Esophagus squamous epithelium (tissue), 5 donors: ENCODE measurements around the gene TUBG1. TPM values are rescaled to one million over a fixed set of nuclear protein-coding genes. Genes with fewer than 3 reads are reported as not detected.
"Not testable (repeated sequence)": the region's sequence is repeated elsewhere in the genome, so short reads cannot be mapped to it uniquely, and the experiment has no call there.

Experiments
- DNase-seq: peaks from one replicate; lab custom pipeline; 2025; lab: John Stamatoyannopoulos, UW
- H3K27ac ChIP-seq, 4 donors: fragments of 200-600 bp; sonication (generic); one replicate each; pipeline ENCODE4 v1.5.1; 2016 to 2019; ENCODE audit warnings: mild to moderate bottlenecking in 1 of 4
- H3K27me3 ChIP-seq, 4 donors: fragments of 200-600 bp; sonication (generic); 1 replicate in 3 of 4; 2 replicates in 1 of 4; pipeline versions ENCODE4 v1.5.1 to v1.6.0; 2017 to 2021; ENCODE audit warnings: antibody characterized with exemption in 1 of 4
- H3K36me3 ChIP-seq, 3 donors: fragments of 200-600 bp; sonication (generic); one replicate each; pipeline ENCODE4 v1.5.1; 2016 to 2019
- H3K4me1 ChIP-seq, 3 donors: fragments of 200-600 bp; sonication (generic); one replicate each; pipeline ENCODE4 v1.5.1; 2017 to 2019
- H3K4me3 ChIP-seq, 4 donors: fragments of 200-600 bp; sonication (generic); 1 replicate in 3 of 4; 2 replicates in 1 of 4; pipeline ENCODE4 v1.5.1; 2016 to 2019; ENCODE audit warnings: mild to moderate bottlenecking in 2 of 4, moderate library complexity in 1 of 4
- H3K9me3 ChIP-seq, 3 donors: fragments of 200-600 bp; sonication (generic); one replicate each; pipeline ENCODE4 v1.5.1; 2016 to 2019
- CTCF ChIP-seq, 6 experiments: fragments of 450-650 bp in 4 of 6; fragments of 200-600 bp in 2 of 6; sonication (generic) in 2 of 6; IDR thresholded peaks; one replicate each; pipeline ENCODE4 v1.5.1; 2016 to 2019; ENCODE audit warnings: antibody characterized with exemption in 6 of 6, mild to moderate bottlenecking in 4 of 6, moderate library complexity in 4 of 6
- POLR2A ChIP-seq, 4 donors: fragments of 450-650 bp; IDR thresholded peaks; one replicate each; pipeline ENCODE4 v1.6.1; 2017; ENCODE audit warnings: antibody characterized with exemption in 4 of 4, mild to moderate bottlenecking in 4 of 4, moderate library complexity in 3 of 4
- WGBS, 2 donors: methylation state at CpG; one replicate each; pipeline ENCODE4 v1.1.5; 2018; 5-methylcytosine and 5-hydroxymethylcytosine counted together
- intact Hi-C: fragments of 100-400 bp; cut with DNase I; formaldehyde crosslinking; loops from one replicate; pipeline ENCODE4 v1.15.0; 2022
- total RNA-seq, 4 donors: library from RNA; depleted of rRNA; stranded (reverse); fragments of >200 nt; gene quantifications; one replicate each; pipeline ENCODE4 v1.1.0, GENCODE V29; 2016
- donor health status: DM: yes; HTN: yes; CAD: no.

The TUBG1 gene
- total RNA-seq, 4 donors from 2014 or later, result 22.3 to 61.9 (median 46.5) TPM

GRCh38 chr17:42653179-42654124 is 44.0 kb downstream of the TUBG1 start:
- peak overlapping the region; percentile 75 to 87 (median 81) for H3K27ac ChIP-seq
- H3K36me3 ChIP-seq, result no peaks in the 10 kb centered on the region
- 30 to 39% methylated on average over 28 to 33 of the region's 42 CpGs for WGBS, 2 donors
- H3K4me1 ChIP-seq, result peaks cover 10 to 25% (median 11%) of the 10 kb centered on the region in 3 donors
- TF ChIP-seq CTCF (IDR thresholded peaks at IDR 0.05) (no peak), POLR2A (IDR thresholded peaks at IDR 0.05) (no peak)
- no peaks in the 10 kb centered on the region for H3K27me3 ChIP-seq
- intact Hi-C loops, result no loop called here
- peak overlapping the region; percentile 15 to 58 (median 41) for H3K4me3 ChIP-seq
- H3K9me3 ChIP-seq, result no peaks in the 10 kb centered on the region
- DNase-seq, result no peak

DNA sequence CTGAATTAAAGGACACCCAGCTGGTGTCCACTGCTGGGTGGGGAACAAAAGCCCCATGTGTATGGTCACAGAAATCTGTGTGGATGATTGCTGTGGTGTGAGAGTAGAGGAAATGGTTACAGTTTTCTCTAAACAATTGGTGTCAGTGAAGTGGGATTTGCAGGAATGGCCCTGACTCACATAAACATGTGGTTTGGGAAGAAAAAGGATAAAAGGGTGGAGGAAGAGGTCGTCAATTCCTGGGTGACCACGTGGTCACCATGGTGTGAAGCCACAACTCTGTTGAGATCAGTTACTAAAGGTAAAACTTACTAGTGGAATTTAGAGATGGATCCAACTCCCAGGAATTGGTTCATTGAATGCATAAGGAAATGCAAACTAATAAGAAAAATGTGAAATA is 46.0 kb downstream of the TUBG1 start:
- H3K4me1 ChIP-seq, result peaks cover 16 to 44% (median 19%) of the 10 kb centered on the region in 3 donors
- DNase-seq, result no peak
- H3K36me3 ChIP-seq, result no peaks in the 10 kb centered on the region
- no peaks in the 10 kb centered on the region for H3K9me3 ChIP-seq
- TF ChIP-seq CTCF (IDR thresholded peaks at IDR 0.05) (no peak), POLR2A (IDR thresholded peaks at IDR 0.05) (no peak)
- WGBS, 2 donors, result 68 to 85% methylated on average over 2 of the region's 2 CpGs
- peak overlapping the region in 1 of 4 donors; percentile 55 for H3K27ac ChIP-seq
- H3K4me3 ChIP-seq, result no peak overlapping the region
- no peaks in the 10 kb centered on the region for H3K27me3 ChIP-seq
- intact Hi-C loops, result no loop called here

DNA sequence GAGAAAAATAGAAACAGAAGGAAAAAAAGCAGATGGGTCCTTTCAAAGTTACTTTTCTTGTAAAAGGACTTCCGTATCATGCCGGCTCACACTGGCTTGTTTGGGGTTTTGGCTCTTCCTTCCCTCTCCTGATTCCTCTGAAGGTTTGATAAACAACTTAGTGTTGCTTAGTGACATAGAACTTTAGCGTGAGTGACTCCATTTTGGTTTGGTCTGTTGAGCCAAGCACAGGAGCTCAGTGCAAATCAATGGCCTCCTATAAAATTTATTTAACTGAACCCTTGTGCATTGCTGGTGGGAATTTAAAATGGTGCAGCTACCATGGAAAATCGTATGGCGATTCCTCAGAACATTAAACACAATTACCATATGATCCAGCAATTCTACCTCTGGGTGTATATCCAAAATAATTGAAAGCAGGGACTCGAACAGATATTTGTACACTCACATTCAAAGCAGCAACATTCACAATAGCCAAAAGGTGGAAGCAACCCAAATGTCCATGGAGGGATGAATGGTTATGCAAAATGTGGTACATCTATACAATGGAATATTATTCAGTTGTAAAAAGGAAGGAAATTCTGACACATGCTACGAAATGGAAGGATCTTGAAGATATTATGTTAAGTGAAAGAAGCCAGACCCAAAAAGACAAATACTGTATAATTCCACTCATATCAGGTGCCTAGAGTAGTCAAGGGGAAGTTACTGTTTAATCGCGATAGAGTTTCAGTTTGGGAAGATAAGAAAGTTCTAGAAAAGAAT is 48.5 kb downstream of the TUBG1 start:
- Histone ChIP-seq H3K9me3 (no peaks in the 10 kb centered on the region), H3K27ac (no peak overlapping the region), H3K4me3 (no peak overlapping the region), H3K36me3 (peaks cover 0 to 18% (median 0%) of the 10 kb centered on the region in 3 donors), H3K4me1 (peaks cover 16 to 54% (median 23%) of the 10 kb centered on the region in 3 donors), H3K27me3 (no peaks in the 10 kb centered on the region)
- no peak for DNase-seq
- TF ChIP-seq CTCF (IDR thresholded peaks at IDR 0.05), result no peak
- WGBS, 2 donors, result 77 to 86% methylated on average over 9 of the region's 9 CpGs
- intact Hi-C loops, result no loop called here

GRCh38 chr17:42659079-42659931 is 49.8 kb downstream of the TUBG1 start, which contains the start of gene TUBG2:
Gene TUBG2 (plus strand): TSS chr17:42659284. CDS start chr17:42659504, 220 bp downstream.
- Histone ChIP-seq H3K4me1 (peaks cover 6 to 41% (median 14%) of the 10 kb centered on the region in 3 donors), H3K27me3 (no peaks in the 10 kb centered on the region), H3K36me3 (peaks cover 0 to 31% (median 0%) of the 10 kb centered on the region in 3 donors), H3K4me3 (peak within 1 kb of the TSS; percentile 61 to 85 (median 63)), H3K9me3 (no peaks in the 10 kb centered on the region), H3K27ac (peak within 1 kb of the TSS; percentile 73 to 88 (median 80))
- TF ChIP-seq CTCF (IDR thresholded peaks at IDR 0.05), result peak in 1 of 6 experiments; percentile 3
- TF ChIP-seq POLR2A (IDR thresholded peaks at IDR 0.05), result peak in 2 of 4 donors; percentile 48 to 73
- intact Hi-C loops, result no loop called here
- WGBS, 2 donors, result 0% methylated on average over 5 to 14 of the region's 59 CpGs
- no peak for DNase-seq

- Histone ChIP-seq H3K36me3 (peaks cover 0 to 37% (median 0%) of the 10 kb centered on the region in 3 donors), H3K27ac (peak overlapping the region; percentile 73 to 88 (median 80)), H3K4me1 (peaks cover 5 to 35% (median 13%) of the 10 kb centered on the region in 3 donors), H3K4me3 (peak overlapping the region; percentile 61 to 85 (median 63))
- H3K9me3 ChIP-seq, intact Hi-C loops, DNase-seq, H3K27me3 ChIP-seq: not testable (repeated sequence)
- no CpG with 5 or more reads among the region's 14 CpGs for WGBS, 2 donors
Observed at GRCh38 chr17:42659932-42660274, 50.4 kb downstream of the TUBG1 start.
